Endodermal cell (in vitro differentiated cells): ENCODE measurements around the gene OR10V1. TPM values are rescaled to one million over a fixed set of nuclear protein-coding genes. Genes with fewer than 3 reads are reported as not detected.

ENCODE experiments used
- DNase-seq: peaks from one replicate; pipeline ENCODE4 v3.0.0-alpha.2; 2017
- H3K27ac ChIP-seq: 2 replicates; pipeline ENCODE4 v1.5.1; 2013; ENCODE audit warnings: mild to moderate bottlenecking, low read depth, low read length, moderate library complexity
- H3K27me3 ChIP-seq: 2 replicates; pipeline ENCODE4 v1.6.1; 2013; ENCODE audit warnings: mild to moderate bottlenecking, low read length, moderate library complexity; ENCODE audit not compliant: insufficient read depth, control insufficient read depth, poor library complexity, severe bottlenecking
- H3K36me3 ChIP-seq: 2 replicates; pipeline ENCODE4 v1.7.0; 2013; ENCODE audit warnings: mild to moderate bottlenecking, low read length, moderate library complexity; ENCODE audit not compliant: control insufficient read depth, insufficient read depth
- H3K4me1 ChIP-seq: one replicate; pipeline ENCODE4 v1.7.0; 2013; ENCODE audit warnings: low read length; ENCODE audit not compliant: control insufficient read depth, insufficient read depth
- H3K4me3 ChIP-seq: 2 replicates; pipeline ENCODE4 v1.5.1; 2013; ENCODE audit warnings: mild to moderate bottlenecking, low read length, moderate library complexity
- H3K9ac ChIP-seq: 2 replicates; pipeline ENCODE4 v1.6.1; 2013; ENCODE audit warnings: mild to moderate bottlenecking, low read length, moderate library complexity; ENCODE audit not compliant: poor library complexity, severe bottlenecking; ENCODE audit errors: extremely low read depth
- H3K9me3 ChIP-seq: 2 replicates; pipeline ENCODE4 v1.6.1; 2013; ENCODE audit warnings: mild to moderate bottlenecking, low read length, moderate library complexity; ENCODE audit not compliant: control insufficient read depth
- H3K27ac Mint-ChIP-seq: 2 replicates; pipeline ENCODE4 v1.8.0; 2020; ENCODE audit warnings: mixed read lengths
- H3K27me3 Mint-ChIP-seq: 2 replicates; pipeline ENCODE4 v1.8.0; 2021; ENCODE audit warnings: mild to moderate bottlenecking, mixed read lengths; ENCODE audit not compliant: insufficient read depth
- H3K36me3 Mint-ChIP-seq: 2 replicates; pipeline ENCODE4 v1.8.0; 2020; ENCODE audit warnings: low read depth, mixed read lengths
- H3K4me1 Mint-ChIP-seq: 2 replicates; pipeline ENCODE4 v1.8.0; 2020; ENCODE audit warnings: mixed read lengths
- H3K4me3 Mint-ChIP-seq: 2 replicates; pipeline ENCODE4 v1.8.0; 2020; ENCODE audit warnings: mild to moderate bottlenecking, moderate library complexity, mixed read lengths
- H3K9me3 Mint-ChIP-seq: 2 replicates; pipeline ENCODE4 v1.8.0; 2020; ENCODE audit warnings: mild to moderate bottlenecking, mixed read lengths
- WGBS, 2 experiments: methylation state at CpG; one replicate each; pipeline versions ENCODE4 v1.1.5 to v1.1.7; 2013; ENCODE audit warnings: missing lambda C conversion rate in 2 of 2, mixed read lengths in 1 of 2; ENCODE audit not compliant: insufficient coverage in 1 of 2, insufficient read length in 1 of 2; 5-methylcytosine and 5-hydroxymethylcytosine counted together
- total RNA-seq, 2 donors: library from RNA; stranded (reverse); fragmentation: NEBNext Ultra II Directional in 1 of 2; extraction: Animal tissue kit (Norgen Biotek cat#: 25700) in 1 of 2; gene quantifications; 2 replicates in 1 of 2; 3 replicates in 1 of 2; pipeline ENCODE4 v1.2.1, GENCODE V29; 2021
- TF ChIP-seq, protein P1 (sequence below): fragments of 200-600 bp; sonication (generic); conservative IDR thresholded peaks from 2 replicates; pipeline ENCODE4 v1.5.0; 2021; ENCODE audit warnings: antibody characterized with exemption, mild to moderate bottlenecking

OR10V1 gene
- total RNA-seq, 2 donors from 2014 or later: not detected

DNA sequence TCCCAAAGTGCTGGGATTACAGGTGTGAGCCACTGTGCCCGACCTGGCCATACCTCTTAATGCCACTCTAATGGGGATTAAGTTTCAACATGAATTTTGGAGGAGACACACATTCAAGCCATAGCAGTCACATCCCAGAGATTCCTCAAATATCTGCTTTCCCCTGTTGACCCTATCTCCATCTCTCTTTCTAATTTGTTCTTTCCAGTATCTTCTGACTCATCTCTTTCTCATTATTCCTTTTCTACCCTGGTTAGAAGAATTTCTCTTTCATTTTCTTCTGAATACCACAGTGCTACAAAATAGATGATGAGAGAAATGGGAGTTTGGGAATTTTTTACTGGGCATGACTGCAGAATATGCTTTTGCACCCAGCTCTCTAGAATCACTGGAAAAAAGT is 5.1 kb downstream of the OR10V1 start:
- Histone ChIP-seq H3K27me3 (peaks cover 4% of the 10 kb centered on the region), H3K4me1 (no peaks in the 10 kb centered on the region), H3K36me3 (no peaks in the 10 kb centered on the region), H3K9me3 (no peaks in the 10 kb centered on the region), H3K27ac (no peak overlapping the region), H3K9ac (no peak overlapping the region), H3K4me3 (no peak overlapping the region)
- Mint-ChIP-seq H3K27me3 (peaks cover 4% of the 10 kb centered on the region), H3K4me1 (no peaks in the 10 kb centered on the region), H3K9me3 (no peaks in the 10 kb centered on the region), H3K4me3 (no peak overlapping the region), H3K36me3 (no peaks in the 10 kb centered on the region), H3K27ac (no peak overlapping the region)
- DNase-seq: no peak
- TF ChIP-seq, protein P1, sequence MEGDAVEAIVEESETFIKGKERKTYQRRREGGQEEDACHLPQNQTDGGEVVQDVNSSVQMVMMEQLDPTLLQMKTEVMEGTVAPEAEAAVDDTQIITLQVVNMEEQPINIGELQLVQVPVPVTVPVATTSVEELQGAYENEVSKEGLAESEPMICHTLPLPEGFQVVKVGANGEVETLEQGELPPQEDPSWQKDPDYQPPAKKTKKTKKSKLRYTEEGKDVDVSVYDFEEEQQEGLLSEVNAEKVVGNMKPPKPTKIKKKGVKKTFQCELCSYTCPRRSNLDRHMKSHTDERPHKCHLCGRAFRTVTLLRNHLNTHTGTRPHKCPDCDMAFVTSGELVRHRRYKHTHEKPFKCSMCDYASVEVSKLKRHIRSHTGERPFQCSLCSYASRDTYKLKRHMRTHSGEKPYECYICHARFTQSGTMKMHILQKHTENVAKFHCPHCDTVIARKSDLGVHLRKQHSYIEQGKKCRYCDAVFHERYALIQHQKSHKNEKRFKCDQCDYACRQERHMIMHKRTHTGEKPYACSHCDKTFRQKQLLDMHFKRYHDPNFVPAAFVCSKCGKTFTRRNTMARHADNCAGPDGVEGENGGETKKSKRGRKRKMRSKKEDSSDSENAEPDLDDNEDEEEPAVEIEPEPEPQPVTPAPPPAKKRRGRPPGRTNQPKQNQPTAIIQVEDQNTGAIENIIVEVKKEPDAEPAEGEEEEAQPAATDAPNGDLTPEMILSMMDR: no peak
- 60 to 79% methylated on average over 1 of the region's 1 CpG for WGBS, 2 experiments

DNA sequence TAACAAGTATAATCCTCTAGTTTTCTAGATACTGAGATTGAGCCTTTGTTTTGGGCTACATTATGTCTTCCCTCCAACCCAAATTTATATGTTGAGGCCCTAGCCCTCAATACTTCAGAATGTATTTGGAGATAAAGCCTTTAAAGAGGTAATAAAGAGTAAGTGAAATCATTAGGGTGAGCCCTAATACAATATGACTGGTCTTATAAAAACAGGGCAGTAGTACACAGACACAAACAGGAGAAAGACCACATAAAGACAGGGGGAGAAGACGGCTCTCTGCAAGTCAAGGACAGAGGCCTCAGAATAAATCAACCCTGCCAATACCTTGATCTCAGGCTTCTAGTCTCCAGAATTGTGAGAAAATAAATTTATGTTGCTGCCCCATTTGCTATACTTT is 6.3 kb downstream of the OR10V1 start:
- no peak overlapping the region for H3K4me3 Mint-ChIP-seq
- H3K4me3 ChIP-seq: no peak overlapping the region
- DNase-seq: no peak
- no peaks in the 10 kb centered on the region for H3K36me3 ChIP-seq
- no peaks in the 10 kb centered on the region for H3K9me3 ChIP-seq
- no peaks in the 10 kb centered on the region for H3K36me3 Mint-ChIP-seq
- no peaks in the 10 kb centered on the region for H3K9me3 Mint-ChIP-seq
- H3K4me1 Mint-ChIP-seq: no peaks in the 10 kb centered on the region
- 80% methylated on average over 1 of the region's 1 CpG; no CpG with 5 or more reads in 1 of the 2 experiments for WGBS, 2 experiments
- H3K27me3 ChIP-seq: no peaks in the 10 kb centered on the region
- H3K4me1 ChIP-seq: no peaks in the 10 kb centered on the region
- H3K27ac Mint-ChIP-seq: no peak overlapping the region
- H3K27ac ChIP-seq: no peak overlapping the region
- H3K9ac ChIP-seq: no peak overlapping the region
- TF ChIP-seq, protein P1: no peak
- H3K27me3 Mint-ChIP-seq: peaks cover 4% of the 10 kb centered on the region

DNA sequence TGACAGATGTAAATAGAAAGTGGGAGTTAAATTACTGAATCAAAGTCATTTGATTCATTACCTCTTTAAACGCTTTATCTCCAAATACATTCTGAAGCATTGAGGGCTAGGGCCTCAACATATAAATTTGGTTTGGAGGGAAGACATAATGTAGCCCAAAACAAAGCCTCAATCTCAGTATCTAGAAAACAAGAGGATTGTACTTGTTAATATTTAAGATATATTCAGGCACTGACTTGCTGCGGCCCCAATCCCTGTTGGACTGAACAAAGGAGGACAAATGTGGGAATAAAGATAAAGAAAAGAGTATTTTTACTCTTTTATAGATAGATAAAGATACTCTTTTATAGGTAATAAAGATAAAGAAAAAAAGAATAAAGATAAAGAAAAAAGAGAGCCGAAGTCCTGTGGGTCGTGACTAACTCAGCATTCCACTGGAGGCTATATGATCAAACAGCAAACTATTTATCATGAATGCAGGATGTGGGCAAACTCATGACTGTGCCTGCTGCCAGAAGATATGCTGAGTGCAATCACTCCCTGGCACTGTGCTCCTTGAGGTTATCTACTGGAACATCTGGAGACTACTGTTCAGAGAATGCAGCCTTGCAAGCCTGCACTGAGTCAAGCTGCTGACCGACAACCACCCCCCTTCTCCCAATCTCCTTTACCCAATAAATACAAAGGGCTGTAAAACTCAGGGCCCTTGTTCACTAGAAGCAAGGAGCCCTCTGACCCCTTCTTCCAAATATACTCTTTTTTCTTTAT is 6.9 kb downstream of the OR10V1 start:
- Histone ChIP-seq H3K9me3 (no peaks in the 10 kb centered on the region), H3K4me1 (no peaks in the 10 kb centered on the region), H3K9ac (no peak overlapping the region), H3K27ac (no peak overlapping the region), H3K4me3 (no peak overlapping the region), H3K27me3 (no peaks in the 10 kb centered on the region), H3K36me3 (no peaks in the 10 kb centered on the region)
- TF ChIP-seq, protein P1: no peak
- Mint-ChIP-seq H3K9me3 (peaks cover 2% of the 10 kb centered on the region), H3K27me3 (peaks cover 4% of the 10 kb centered on the region), H3K4me3 (no peak overlapping the region), H3K4me1 (no peaks in the 10 kb centered on the region), H3K36me3 (no peaks in the 10 kb centered on the region), H3K27ac (no peak overlapping the region)
- DNase-seq: no peak
- WGBS, 2 experiments: 89 to 98% methylated on average over 3 to 5 of the region's 5 CpGs
